Sigmoid colon (tissue), 7 donors: ENCODE data around the gene RPP40. TPM values are rescaled to one million over a fixed set of nuclear protein-coding genes. Genes with fewer than 3 reads are reported as not detected.

Source experiments
- DNase-seq: peaks from one replicate; pipeline ENCODE4 v3.0.0-alpha.2; 2019
- H3K27ac ChIP-seq, 4 donors: fragments of 200-600 bp; sonication (generic); one replicate each; pipeline ENCODE4 v1.5.1; 2016 to 2019; ENCODE audit warnings: mild to moderate bottlenecking in 1 of 4
- H3K27me3 ChIP-seq, 3 donors: fragments of 200-600 bp; sonication (generic); one replicate each; pipeline ENCODE4 v1.5.1; 2019; ENCODE audit warnings: mild to moderate bottlenecking in 1 of 3
- H3K36me3 ChIP-seq, 4 donors: fragments of 200-600 bp; sonication (generic); one replicate each; pipeline ENCODE4 v1.5.1; 2016 to 2019
- H3K4me1 ChIP-seq, 4 donors: fragments of 200-600 bp; sonication (generic); one replicate each; pipeline ENCODE4 v1.5.1; 2017 to 2019
- H3K4me3 ChIP-seq, 4 donors: fragments of 200-600 bp; sonication (generic); one replicate each; pipeline ENCODE4 v1.5.1; 2017 to 2019; ENCODE audit warnings: mild to moderate bottlenecking in 2 of 4, moderate library complexity in 1 of 4
- H3K9me3 ChIP-seq, 4 donors: fragments of 200-600 bp in 3 of 4; sonication (generic) in 3 of 4; one replicate each; pipeline versions ENCODE4 v1.5.1 to v1.6.1; 2013 to 2019
- EP300 ChIP-seq, 4 donors: sonication (generic); formaldehyde crosslinking; IDR thresholded peaks; one replicate each; pipeline ENCODE4 v1.6.1; 2017; ENCODE audit warnings: antibody characterized with exemption in 4 of 4
- POLR2A ChIP-seq, 2 donors: fragments of 450-650 bp; IDR thresholded peaks; one replicate each; pipeline ENCODE4 v1.6.1; 2016; ENCODE audit warnings: antibody characterized with exemption in 2 of 2, mild to moderate bottlenecking in 2 of 2, moderate library complexity in 2 of 2
- POLR2AphosphoS5 ChIP-seq, 4 donors: sonication (generic); formaldehyde crosslinking; IDR thresholded peaks; one replicate each; pipeline ENCODE4 v1.6.1; 2017; ENCODE audit warnings: antibody characterized with exemption in 4 of 4
- WGBS, 2 donors: extraction: QIAGEN DNeasy Blood & Tissue Kit; methylation state at CpG; one replicate each; pipeline ENCODE4 v1.1.7; 2013; 5-methylcytosine and 5-hydroxymethylcytosine counted together
- intact Hi-C: fragments of 100-400 bp; cut with DNase I; formaldehyde crosslinking; loops from one replicate; pipeline ENCODE4 v1.15.1; 2023
- polyA plus RNA-seq, 3 donors: library from polyadenylated mRNA; stranded (reverse); fragments of 200-250 nt; gene quantifications; one replicate each; pipeline ENCODE4 v1.2.3, GENCODE V29; 2013
- total RNA-seq, 4 donors: library from RNA; depleted of rRNA; stranded (reverse); fragments of >200 nt; gene quantifications; one replicate each; pipeline ENCODE4 v1.1.0, GENCODE V29; 2016
- TF ChIP-seq, protein P1 (sequence below), 4 experiments: fragments of 450-650 bp in 3 of 4; fragments of 200-600 bp in 1 of 4; IDR thresholded peaks; one replicate each; pipeline ENCODE4 v1.5.1; 2016 to 2019; ENCODE audit warnings: antibody characterized with exemption in 4 of 4, mild to moderate bottlenecking in 3 of 4, moderate library complexity in 2 of 4
- donor health status: healthy with polysubstance abuse.
- donor health status: Bipolar disorder and iron deficiency.
- donor health status: healthy.

The RPP40 gene
- total and polyA plus RNA-seq, 7 donors, result 4.2 to 9.7 (median 6.5) TPM

DNA sequence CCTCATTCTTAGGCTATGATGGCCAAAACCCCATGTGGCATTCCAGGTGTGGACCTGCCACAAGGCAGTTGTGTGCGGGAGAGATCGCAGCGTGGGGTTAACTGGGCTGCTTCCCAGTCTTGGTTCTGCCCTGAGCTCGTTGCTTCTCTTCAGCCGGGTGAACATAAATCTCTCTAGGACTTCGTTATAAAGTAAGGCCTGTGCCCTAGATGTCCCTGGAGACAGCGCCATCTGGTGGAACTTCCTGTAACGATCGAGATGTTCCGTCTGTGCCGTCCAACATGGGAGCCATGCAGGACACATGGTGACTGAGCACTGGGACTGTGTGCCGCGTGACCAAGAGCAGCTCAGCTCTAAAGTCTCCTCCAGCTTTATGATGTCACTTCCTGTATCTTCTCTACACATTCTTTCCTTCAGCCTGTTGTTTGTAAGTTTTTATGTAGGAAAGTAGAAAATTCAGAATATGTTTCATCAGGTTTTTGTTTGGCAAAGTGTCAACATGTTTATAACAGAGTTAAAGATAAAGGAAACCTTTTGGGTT, 26.8 kb upstream of the RPP40 start:
- H3K4me1 ChIP-seq, result peaks cover 0 to 14% (median 10%) of the 10 kb centered on the region in 4 donors
- peak overlapping the region in 2 of 4 donors; percentile 16 to 18 for H3K27ac ChIP-seq
- no peak overlapping the region for H3K4me3 ChIP-seq
- 30 to 38% methylated on average over 13 of the region's 13 CpGs for WGBS, 2 donors
- H3K27me3 ChIP-seq, result no peaks in the 10 kb centered on the region
- no peaks in the 10 kb centered on the region for H3K36me3 ChIP-seq
- intact Hi-C loops, result no loop called here
- DNase-seq, result peak; percentile 89
- peak in 2 of 4 donors; percentile 26 to 36 for TF ChIP-seq POLR2AphosphoS5 (IDR thresholded peaks at IDR 0.05)
- no peak for TF ChIP-seq EP300 (IDR thresholded peaks at IDR 0.05)
- TF ChIP-seq, protein P1, sequence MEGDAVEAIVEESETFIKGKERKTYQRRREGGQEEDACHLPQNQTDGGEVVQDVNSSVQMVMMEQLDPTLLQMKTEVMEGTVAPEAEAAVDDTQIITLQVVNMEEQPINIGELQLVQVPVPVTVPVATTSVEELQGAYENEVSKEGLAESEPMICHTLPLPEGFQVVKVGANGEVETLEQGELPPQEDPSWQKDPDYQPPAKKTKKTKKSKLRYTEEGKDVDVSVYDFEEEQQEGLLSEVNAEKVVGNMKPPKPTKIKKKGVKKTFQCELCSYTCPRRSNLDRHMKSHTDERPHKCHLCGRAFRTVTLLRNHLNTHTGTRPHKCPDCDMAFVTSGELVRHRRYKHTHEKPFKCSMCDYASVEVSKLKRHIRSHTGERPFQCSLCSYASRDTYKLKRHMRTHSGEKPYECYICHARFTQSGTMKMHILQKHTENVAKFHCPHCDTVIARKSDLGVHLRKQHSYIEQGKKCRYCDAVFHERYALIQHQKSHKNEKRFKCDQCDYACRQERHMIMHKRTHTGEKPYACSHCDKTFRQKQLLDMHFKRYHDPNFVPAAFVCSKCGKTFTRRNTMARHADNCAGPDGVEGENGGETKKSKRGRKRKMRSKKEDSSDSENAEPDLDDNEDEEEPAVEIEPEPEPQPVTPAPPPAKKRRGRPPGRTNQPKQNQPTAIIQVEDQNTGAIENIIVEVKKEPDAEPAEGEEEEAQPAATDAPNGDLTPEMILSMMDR (IDR thresholded peaks at IDR 0.05), result peak; percentile 54 to 67 (median 54)
- H3K9me3 ChIP-seq, result no peaks in the 10 kb centered on the region

GRCh38 chr6:5029609-5030008, 25.8 kb upstream of the RPP40 start:
- no peaks in the 10 kb centered on the region for H3K9me3 ChIP-seq
- no peak for DNase-seq
- H3K27me3 ChIP-seq, result no peaks in the 10 kb centered on the region
- TF ChIP-seq POLR2A (IDR thresholded peaks at IDR 0.05) (no peak), EP300 (IDR thresholded peaks at IDR 0.05) (no peak), POLR2AphosphoS5 (IDR thresholded peaks at IDR 0.05) (no peak)
- TF ChIP-seq, protein P1 (IDR thresholded peaks at IDR 0.05), result no peak
- H3K27ac ChIP-seq, result no peak overlapping the region
- H3K4me1 ChIP-seq, result peaks cover 0 to 21% (median 16%) of the 10 kb centered on the region in 4 donors
- WGBS, 2 donors, result 96% methylated on average over 5 of the region's 5 CpGs
- no peak overlapping the region for H3K4me3 ChIP-seq
- no peaks in the 10 kb centered on the region for H3K36me3 ChIP-seq
- intact Hi-C loops, result loop anchor here (5.0 to 10.0 kb wide), 5 partner anchors 57 to 895 kb away; partner anchors contain the start of genes CDYL and ECI2

- no peak overlapping the region for H3K4me3 ChIP-seq
- no peaks in the 10 kb centered on the region for H3K9me3 ChIP-seq
- H3K36me3 ChIP-seq, result no peaks in the 10 kb centered on the region
- intact Hi-C loops, result loop anchor here (5.0 to 10.0 kb wide), 5 partner anchors 57 to 894 kb away; partner anchors contain the start of genes CDYL and ECI2
- WGBS, 2 donors, result 86 to 88% methylated on average over 5 of the region's 5 CpGs
- no peak for TF ChIP-seq POLR2A (IDR thresholded peaks at IDR 0.05)
- TF ChIP-seq, protein P1 (IDR thresholded peaks at IDR 0.05), result no peak
- TF ChIP-seq POLR2AphosphoS5 (IDR thresholded peaks at IDR 0.05), result no peak
- TF ChIP-seq EP300 (IDR thresholded peaks at IDR 0.05), result no peak
- peaks cover 0 to 21% (median 16%) of the 10 kb centered on the region in 4 donors for H3K4me1 ChIP-seq
- H3K27ac ChIP-seq, result no peak overlapping the region
- no peaks in the 10 kb centered on the region for H3K27me3 ChIP-seq
- DNase-seq, result no peak
Observed at GRCh38 chr6:5028921-5029320, 25.1 kb upstream of the RPP40 start.

GRCh38 chr6:5028301-5028700, 24.5 kb upstream of the RPP40 start:
- WGBS, 2 donors, result 96 to 97% methylated on average over 7 of the region's 7 CpGs
- Histone ChIP-seq H3K27me3 (no peaks in the 10 kb centered on the region), H3K4me1 (peaks cover 0 to 21% (median 16%) of the 10 kb centered on the region in 4 donors), H3K4me3 (no peak overlapping the region), H3K27ac (no peak overlapping the region), H3K36me3 (no peaks in the 10 kb centered on the region), H3K9me3 (no peaks in the 10 kb centered on the region)
- intact Hi-C loops, result loop anchor here (5.0 to 10.0 kb wide), 5 partner anchors 56 to 894 kb away; partner anchors contain the start of genes CDYL and ECI2
- TF ChIP-seq EP300 (IDR thresholded peaks at IDR 0.05) (no peak), POLR2A (IDR thresholded peaks at IDR 0.05) (no peak), POLR2AphosphoS5 (IDR thresholded peaks at IDR 0.05) (no peak)
- TF ChIP-seq, protein P1 (IDR thresholded peaks at IDR 0.05), result no peak
- no peak for DNase-seq
